HG03025 (cell line): ENCODE data around the gene SPDYE4.

ENCODE experiments used
- ATAC-seq: cut with Tn5 transposase; IDR thresholded peaks from one replicate; pipeline ENCODE4 v1.9.1; 2021; ENCODE audit warnings: mild to moderate bottlenecking, moderate library complexity; ENCODE audit not compliant: unreplicated experiment, low FRiP score

The SPDYE4 gene

DNA sequence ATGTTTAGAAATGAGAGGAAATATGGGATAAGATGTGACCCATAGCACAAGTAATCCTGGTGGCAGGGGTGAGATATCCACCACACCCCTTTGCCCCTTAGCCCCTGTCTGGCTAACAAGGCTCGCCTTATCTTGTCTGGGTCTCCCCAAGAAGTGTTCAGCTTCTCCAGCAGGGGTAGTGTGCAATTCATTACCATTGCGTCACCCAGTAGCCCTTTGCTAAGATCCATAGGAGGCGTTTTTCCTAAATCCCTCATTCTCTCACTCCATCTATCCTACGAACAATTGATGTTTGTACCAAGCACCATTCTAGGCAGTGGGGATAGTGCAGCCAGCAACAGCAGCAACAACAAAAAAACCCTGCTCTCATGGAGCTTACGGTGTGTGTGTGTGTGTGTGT lies 44.5 kb downstream of the SPDYE4 start:
- ATAC-seq, result no peak

DNA sequence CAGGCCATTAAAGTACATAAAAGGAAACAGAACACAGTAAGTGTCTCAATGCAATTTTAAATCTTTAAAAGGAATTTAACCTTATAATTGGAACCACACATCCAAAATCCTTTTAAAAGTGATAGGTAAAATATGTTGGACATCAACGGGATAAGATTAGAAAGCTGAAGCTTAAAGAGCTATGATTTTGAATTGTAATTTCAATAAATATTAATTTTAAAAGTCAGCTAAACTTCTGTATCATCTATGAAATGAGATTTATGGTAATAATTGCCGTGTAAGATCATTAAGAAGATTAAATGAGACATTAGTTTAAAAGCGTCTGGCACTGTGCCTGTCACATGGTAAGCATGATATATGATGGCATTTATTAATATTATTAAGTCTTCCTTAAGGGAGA lies 45.0 kb downstream of the SPDYE4 start:
- no peak for ATAC-seq

DNA sequence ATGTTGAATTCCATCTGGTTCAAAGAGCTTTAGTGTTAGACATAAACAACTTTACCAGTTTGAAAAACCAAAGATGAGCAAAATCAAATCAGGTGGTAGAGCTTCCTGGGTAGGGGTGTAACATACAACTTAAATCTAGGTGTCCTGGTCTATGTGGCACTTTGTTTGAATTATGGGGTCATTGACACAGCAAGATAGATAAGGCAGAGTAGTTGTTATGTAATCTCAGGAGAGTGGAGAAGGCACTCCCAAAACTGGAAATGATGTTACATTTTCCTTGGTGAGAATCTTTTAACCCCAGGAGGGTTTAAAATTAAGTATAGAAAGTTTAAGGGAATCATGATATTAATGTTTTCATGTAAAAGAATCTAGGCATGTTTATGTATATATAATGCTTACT lies 45.6 kb downstream of the SPDYE4 start:
- no peak for ATAC-seq

DNA sequence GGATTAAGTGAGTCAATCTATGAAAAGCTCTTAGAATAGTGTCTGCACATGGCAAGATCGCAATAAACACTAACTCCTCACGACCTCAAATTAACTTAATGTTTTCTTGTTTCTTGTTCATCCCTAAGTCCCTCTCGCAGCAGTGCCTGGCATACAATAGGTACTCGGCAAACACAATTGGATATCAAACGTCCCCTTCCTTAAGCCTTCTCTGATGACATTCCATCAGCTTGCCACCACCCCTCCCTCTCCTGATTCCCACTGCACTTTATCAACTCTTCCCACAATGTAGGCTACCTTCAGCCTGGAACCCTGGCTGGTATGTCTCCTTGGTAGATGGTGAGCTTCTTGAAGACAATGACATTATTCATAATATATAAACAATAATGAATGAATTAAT lies 47.1 kb downstream of the SPDYE4 start:
- ATAC-seq, result no peak

DNA sequence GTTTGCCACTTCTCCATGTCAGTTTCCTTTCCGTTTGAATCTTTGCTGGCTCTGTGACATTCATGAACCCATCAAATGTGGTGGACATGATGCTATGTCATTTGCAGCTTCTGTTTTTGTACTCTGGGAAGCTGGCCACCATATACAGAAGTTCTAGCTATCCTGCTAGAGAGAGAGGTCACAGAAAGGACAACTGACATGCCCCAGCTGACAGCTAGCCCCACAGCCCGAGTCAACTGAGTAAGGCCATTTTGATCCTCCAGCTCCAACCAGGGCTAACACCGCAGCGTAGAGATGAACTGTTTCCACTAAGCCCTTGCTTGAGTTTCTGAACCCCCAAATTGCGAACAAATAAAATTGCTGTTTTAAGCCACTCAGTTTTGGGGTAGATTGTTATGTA lies 47.5 kb downstream of the SPDYE4 start:
- ATAC-seq, result no peak

DNA sequence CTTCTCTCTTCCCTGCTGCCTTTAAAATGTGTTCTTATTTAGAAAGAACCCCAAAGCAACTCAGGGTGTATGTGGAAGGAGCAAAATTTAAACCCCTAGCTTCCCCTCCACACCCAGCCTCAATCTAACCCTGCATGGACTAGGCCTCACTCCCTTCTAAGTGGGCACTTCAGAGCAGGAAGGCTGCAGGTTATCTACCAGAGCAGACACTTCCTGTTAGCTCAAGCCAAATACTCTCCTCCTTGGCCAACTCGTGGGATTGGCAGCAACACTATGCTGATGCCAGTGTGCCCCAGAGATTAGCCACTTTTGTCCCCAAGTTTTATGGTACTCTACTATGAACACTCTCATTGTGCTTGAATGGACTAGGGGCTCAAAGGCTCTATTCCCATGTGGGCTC lies 49.3 kb downstream of the SPDYE4 start:
- no peak for ATAC-seq

DNA sequence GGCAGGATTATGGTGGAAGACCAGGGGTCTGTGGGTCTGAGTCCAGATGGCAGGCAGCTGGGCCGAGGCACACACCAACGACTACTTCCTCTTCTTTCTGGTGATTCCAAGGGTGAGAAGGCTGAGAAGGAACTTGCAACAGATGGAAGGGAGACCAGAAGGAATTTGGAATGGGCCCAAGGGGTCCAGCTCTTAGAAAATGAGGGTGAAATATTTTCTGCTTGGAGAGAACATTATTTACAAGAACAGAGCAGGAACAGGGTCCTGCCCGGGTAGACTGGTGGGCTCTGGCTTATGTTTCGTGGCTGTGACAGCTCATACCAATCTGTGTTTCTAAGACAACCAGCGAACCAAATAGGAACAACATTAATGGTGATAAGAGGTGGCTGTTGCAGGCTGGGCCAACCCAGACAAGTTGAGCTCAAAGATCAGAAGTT lies 50.3 kb downstream of the SPDYE4 start:
- ATAC-seq, result no peak

DNA sequence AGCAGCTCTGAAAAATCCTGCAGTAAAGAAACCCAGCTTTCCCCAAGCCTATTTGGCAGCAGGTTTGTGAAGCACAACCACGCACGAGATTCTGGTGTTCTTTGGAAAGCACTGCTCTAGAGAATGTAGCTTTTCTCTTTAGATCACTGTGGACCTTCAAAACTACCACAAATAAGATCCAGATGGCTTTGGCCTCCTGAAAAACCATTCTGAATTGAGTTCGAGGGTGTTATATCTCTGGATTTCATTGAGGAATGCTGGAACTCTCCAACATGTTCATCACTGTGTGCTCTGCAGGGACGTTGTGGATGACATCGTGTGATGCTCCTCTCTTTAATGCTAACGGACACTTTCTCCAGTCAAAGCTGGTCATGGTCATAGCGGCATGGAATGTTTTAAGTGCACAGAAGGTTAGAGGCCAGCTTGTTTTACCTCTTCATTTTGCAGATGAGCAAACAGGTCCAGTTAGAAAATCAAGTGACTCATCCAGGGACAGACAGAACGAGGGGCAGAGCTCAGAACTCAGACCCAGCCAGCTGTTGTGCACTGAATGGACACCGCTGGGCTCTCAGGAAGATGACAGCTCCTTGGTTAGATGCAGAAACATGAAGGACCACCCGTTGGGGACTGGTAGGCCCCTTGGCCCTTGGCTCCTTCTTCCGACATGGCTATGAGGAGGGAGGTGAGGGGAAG lies 50.9 kb downstream of the SPDYE4 start:
- no peak for ATAC-seq

DNA sequence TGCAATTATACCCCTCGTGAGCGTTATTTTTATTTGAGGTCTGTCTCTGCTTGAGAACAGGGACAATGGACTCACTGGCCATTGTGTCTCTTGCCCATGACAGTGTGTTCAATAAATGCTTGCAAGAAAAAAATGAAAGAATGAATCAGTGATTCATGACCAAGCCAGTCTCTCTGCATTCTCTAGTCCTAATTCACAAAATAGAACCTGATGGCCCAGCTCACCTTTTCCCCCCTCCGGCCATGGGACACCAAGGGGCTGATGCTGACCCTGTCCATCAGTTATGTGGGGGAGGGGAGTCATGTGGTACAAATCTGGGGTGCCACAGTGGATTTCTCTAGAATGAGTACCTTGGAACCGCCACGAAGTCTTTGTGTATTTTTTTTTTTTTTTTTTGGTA lies 51.9 kb downstream of the SPDYE4 start:
- no peak for ATAC-seq

DNA sequence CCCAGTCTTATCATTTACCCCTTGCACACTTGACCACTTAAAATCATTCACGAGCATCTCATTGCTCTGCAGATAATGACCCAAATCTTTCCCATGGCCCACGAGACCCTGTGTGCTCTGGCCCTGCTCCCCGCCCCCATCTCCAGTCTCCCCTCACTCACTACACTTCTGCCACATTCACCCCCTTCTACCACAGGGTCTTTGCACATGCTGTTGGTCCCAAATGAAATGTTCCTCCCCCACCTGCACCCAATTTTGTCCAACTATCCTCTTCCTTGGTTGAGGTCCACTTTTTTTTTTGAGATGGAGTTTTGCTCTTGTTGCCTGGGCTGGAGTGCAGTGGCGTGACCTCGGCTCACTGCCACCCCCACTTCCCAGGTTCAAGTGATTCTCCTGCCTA lies 52.9 kb downstream of the SPDYE4 start:
- no peak for ATAC-seq

DNA sequence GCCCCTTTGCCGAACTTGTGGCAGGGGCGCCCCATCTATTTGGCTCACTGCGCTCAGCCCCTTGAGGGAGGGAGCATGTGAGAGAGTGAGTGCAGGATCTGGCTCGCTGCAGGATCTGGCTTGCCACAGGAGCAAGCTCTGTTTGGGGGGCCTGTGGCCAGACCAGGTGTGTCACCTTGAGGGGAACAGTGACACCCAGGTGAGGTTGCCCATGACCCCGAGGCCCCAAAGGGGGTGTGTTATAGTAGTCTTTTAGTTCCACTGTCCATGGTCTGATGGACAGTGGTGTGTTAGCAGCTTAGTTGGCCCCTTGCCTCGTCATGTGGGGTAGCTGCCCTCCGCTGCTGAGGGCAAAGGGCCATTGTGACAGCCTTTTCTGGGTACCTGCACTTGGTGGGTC lies 55.3 kb downstream of the SPDYE4 start:
- no peak for ATAC-seq

DNA sequence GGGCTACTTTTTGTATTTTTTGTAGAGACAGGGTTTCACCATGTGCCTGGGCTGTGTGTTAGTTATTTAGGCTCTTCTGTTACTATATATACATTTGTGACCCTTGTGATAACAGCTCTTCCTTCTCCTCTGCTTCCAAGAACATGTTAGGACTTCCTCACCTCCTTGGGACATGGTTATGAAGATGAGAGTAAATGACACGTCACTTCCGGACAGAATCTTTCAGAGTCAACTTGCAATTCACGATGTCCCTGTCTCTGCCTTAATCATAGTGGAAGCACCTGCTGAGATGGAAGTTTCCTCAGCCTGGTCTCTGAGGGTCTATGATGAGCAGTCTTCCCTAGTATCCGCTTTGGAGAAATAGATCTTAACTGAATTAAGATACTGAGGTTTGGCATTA lies 56.6 kb downstream of the SPDYE4 start:
- no peak for ATAC-seq

DNA sequence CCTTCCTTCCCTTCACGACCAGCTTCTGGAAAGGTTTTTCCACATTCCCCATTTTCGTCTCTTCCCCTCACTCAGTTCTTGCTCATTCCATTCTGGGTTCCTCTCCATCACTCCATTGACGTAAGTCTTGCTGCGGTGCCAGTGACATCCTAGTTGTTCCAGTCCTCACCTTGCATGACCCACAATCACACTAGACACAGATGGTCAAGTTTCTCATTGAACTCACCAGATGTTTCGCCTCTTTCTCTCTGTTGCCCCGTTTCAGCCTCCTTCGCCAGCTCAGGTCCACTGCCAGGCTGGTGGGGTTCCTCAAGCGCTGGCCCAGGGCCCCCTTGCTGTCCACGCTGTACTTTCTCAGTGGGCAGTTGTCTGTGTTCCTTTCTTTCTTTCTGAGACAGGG lies 57.1 kb downstream of the SPDYE4 start:
- ATAC-seq, result no peak
